ENCODE results near the gene IL36RN.

GRCh38 chr2:113028112-113028511 lies 30.9 kb upstream of the IL36RN start:
- TF ChIP-seq POLR2A (IDR thresholded peaks at IDR 0.05; ENCODE audit: low read length) (no peak), GATA1 (IDR thresholded peaks at IDR 0.05; ENCODE audit: low read depth, low read length) (no peak)
